ENCODE results near the gene SFT2D3. TPM values are rescaled to one million over a fixed set of nuclear protein-coding genes. Genes with fewer than 3 reads are reported as not detected.

The SFT2D3 gene, protein sequence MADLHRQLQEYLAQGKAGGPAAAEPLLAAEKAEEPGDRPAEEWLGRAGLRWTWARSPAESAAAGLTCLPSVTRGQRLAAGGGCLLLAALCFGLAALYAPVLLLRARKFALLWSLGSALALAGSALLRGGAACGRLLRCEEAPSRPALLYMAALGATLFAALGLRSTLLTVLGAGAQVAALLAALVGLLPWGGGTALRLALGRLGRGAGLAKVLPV
- total RNA-seq = 5.9 and 6.3 TPM in 2 replicates

- Mint-ChIP-seq H3K36me3 (ENCODE audit: low read depth) (peaks cover 31% of the 10 kb centered on the region), H3K9me3 (no peaks in the 10 kb centered on the region)
- intact Hi-C loops (cut with micrococcal nuclease) = loop anchor here (1.0 to 5.0 kb wide), 5 partner anchors 59 to 327 kb away; partner anchors contain the start of genes IWS1, POLR2D, SAP130 and WDR33
These were observed at the start of gene SFT2D3 for GRCh38 chr2:127701193-127701650. Gene SFT2D3 (plus strand): TSS chr2:127701497. CDS start chr2:127701529, 32 bp downstream.

DNA sequence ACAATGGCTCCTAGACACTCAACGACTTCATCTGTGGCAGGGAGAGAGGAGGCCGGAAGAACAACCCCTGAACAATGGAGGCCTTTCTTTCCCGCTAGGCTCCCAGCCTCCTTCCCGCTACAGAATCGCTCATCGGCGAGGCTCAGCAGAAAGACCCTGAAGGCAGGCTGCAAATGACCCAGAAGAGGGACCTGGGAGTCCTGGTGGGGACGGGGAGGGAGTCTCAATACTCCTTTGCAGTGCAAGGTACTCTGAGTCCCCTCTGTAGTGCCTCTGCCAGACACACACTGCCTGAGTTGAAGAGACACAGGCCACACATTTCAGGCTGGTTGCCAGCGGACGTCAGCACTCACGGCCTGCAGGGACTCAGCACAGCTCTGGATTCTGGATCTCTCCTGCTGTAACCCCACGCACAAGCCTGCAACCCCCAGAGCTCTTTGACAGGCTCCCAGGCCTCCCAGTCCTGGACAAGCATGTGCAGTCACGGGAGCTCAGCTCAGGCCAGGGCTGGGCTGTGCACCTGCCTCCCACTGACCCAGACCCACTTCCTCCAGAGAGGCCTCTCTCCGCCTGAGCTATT is 49.2 kb upstream of the SFT2D3 start:
- H3K27me3 Mint-ChIP-seq = no peaks in the 10 kb centered on the region
- H3K36me3 Mint-ChIP-seq (ENCODE audit: low read depth) = no peaks in the 10 kb centered on the region
- H3K4me3 Mint-ChIP-seq = no peak overlapping the region
- DNase-seq = no peak
- H3K4me1 Mint-ChIP-seq = peaks cover 7% of the 10 kb centered on the region
- no peak overlapping the region for H3K27ac Mint-ChIP-seq
- H3K9me3 Mint-ChIP-seq = no peaks in the 10 kb centered on the region
- intact Hi-C loops (cut with micrococcal nuclease) = no loop called here

More at GRCh38 chr2:127701193-127701650, at the start of gene SFT2D3:
- Mint-ChIP-seq H3K27ac (peak within 1 kb of the TSS; percentile 94), H3K4me1 (peaks cover 27% of the 10 kb centered on the region), H3K27me3 (no peaks in the 10 kb centered on the region), H3K4me3 (peak within 1 kb of the TSS; percentile 92)
- DNase-seq = peak; percentile 97

DNA sequence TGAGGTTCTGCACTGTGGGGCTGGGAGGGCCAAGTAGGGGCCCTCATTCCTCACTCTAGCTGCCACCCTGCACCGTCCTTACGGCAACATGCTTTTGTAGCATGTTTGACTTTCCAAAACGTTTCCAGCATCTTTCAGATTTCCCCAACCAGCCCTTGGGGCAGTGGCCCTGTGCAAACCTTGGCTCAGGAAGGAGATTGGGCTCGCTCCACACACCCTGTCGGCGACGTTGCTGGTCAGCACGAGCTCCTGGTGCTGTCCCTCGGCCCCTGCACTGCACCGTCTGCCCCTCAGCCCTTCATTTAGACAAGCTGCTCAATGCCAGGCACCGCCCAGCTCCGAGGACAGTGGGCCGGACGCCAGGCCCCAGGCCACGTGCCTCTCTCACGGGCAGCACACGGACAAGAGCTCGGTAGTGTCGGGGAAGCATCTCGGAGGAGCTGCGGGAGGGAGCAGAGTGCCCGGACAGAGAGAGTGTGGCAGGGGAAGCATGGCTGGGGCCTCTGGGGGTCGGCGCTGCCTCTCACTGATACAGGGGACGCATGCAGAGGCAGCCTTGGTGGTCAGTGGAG is 48.4 kb upstream of the SFT2D3 start:
- Mint-ChIP-seq H3K4me1 (peaks cover 7% of the 10 kb centered on the region), H3K27ac (no peak overlapping the region), H3K4me3 (no peak overlapping the region), H3K27me3 (no peaks in the 10 kb centered on the region), H3K9me3 (no peaks in the 10 kb centered on the region), H3K36me3 (ENCODE audit: low read depth) (no peaks in the 10 kb centered on the region)
- no peak for DNase-seq
- intact Hi-C loops (cut with micrococcal nuclease) = no loop called here

GRCh38 chr2:127653421-127654083 is 47.7 kb upstream of the SFT2D3 start:
- Mint-ChIP-seq H3K27ac (no peak overlapping the region), H3K27me3 (no peaks in the 10 kb centered on the region), H3K4me3 (no peak overlapping the region), H3K4me1 (peaks cover 5% of the 10 kb centered on the region), H3K9me3 (no peaks in the 10 kb centered on the region), H3K36me3 (ENCODE audit: low read depth) (no peaks in the 10 kb centered on the region)
- DNase-seq = no peak
- intact Hi-C loops (cut with micrococcal nuclease) = no loop called here

DNA sequence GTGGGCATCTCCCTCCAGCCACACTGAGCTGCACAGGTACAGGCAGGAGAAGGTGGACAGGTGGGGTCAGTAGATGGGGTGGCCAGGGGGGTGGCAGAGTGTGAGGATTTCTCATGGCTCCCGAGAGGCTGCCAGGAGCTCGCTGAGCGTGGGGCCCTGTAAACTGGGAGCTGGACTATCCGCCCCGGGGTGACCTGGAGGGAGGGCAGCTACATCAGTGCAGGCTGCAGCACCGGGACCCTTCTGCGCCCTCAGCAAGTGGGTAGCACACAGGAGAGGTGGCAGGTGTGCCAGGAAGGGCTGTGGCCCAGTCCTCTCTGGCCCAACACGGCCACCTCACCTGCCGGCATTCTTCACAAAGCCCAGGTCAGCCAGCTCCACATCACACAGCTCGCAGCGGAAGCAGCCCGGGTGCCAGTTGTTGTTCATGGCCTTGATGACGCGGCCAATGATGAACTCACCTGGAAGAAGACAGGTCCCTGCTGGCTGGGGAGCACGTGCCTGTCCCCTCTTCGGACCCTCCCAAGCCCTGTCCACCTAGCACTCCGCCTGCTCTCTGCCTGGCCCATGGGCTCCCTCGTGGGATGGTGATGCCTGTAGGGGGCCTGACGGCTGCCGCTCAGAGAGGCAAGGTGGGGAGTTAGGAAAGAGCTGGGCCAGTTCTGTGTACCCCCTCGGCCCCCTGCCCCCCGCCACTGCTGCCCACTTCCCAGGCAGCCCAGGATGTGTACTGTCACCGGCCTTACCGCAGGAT is 47.0 kb upstream of the SFT2D3 start:
- intact Hi-C loops (cut with micrococcal nuclease) = no loop called here
- Mint-ChIP-seq H3K27me3 (no peaks in the 10 kb centered on the region), H3K27ac (no peak overlapping the region)

DNA sequence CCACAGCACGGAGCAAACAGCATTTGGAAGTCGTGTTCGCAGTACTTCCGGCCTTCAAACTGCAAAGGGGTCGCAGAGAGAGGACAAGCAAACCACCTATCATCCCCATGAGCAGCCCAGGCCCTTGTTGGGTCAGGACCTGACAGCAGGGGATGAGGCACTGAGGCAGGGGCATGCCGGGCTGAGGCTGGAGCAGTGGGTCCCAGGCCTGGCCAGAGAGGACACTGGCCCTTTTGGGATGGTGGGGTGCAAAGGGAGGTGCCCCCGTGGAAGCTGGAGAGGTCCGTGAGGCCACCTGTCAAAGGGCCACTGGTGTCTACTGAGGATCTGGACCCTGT is 46.5 kb upstream of the SFT2D3 start:
- no peaks in the 10 kb centered on the region for H3K36me3 Mint-ChIP-seq (ENCODE audit: low read depth)
- intact Hi-C loops (cut with micrococcal nuclease) = no loop called here

More for the DNA sequence above, 47.0 kb upstream of the SFT2D3 start:
- no peak for DNase-seq
- H3K36me3 Mint-ChIP-seq (ENCODE audit: low read depth) = no peaks in the 10 kb centered on the region
- no peak overlapping the region for H3K4me3 Mint-ChIP-seq
- H3K9me3 Mint-ChIP-seq = no peaks in the 10 kb centered on the region
- peaks cover 3% of the 10 kb centered on the region for H3K4me1 Mint-ChIP-seq

DNA sequence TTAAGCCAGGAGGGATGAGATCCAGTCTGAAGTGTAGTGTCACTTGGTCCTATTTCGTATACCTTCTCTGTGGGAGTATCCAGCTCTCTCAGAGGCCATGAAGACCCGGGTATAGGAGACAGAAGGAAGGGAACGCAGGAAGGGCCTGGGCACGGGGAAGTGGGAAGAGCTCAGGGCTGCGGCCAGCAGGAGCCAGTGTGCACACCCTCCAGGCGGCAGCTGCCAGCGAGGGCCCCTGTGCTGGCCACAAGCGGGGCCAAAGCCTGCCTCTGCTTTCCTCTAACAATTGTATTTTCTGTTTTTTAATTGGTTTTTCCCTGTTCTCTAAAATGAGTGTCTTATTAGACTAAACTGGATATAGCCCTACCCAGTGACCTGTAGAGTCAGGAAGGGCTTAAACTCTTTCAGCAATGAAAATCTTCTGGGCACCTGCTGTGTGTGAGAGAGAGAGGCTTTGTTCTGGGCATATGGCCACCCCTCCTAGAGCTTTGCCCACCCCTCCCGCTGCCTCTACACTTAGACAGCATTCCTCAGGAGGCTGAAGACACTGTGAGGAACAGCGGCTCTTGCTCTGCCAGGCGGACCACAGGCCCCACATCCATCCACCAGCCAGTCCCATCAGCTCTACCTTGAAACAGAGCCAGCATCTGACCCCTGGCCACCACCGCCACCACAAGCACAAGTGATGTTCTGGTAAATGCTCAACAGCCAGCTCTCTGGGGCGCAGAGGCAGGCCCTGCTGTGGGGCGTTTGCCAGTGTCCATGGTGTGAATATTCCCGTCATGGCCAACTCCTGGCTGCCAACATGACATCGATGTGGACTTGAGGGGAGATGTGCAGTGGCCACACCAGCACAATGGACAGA is 45.9 kb upstream of the SFT2D3 start:
- no peak for DNase-seq
- intact Hi-C loops (cut with micrococcal nuclease) = no loop called here
- no peaks in the 10 kb centered on the region for H3K36me3 Mint-ChIP-seq (ENCODE audit: low read depth)
- H3K4me1 Mint-ChIP-seq = no peaks in the 10 kb centered on the region
- H3K9me3 Mint-ChIP-seq = no peaks in the 10 kb centered on the region
- no peak overlapping the region for H3K4me3 Mint-ChIP-seq
- no peak overlapping the region for H3K27ac Mint-ChIP-seq
- no peaks in the 10 kb centered on the region for H3K27me3 Mint-ChIP-seq

More for the DNA sequence above, 46.5 kb upstream of the SFT2D3 start:
- H3K4me3 Mint-ChIP-seq = no peak overlapping the region
- no peaks in the 10 kb centered on the region for H3K27me3 Mint-ChIP-seq
- no peaks in the 10 kb centered on the region for H3K9me3 Mint-ChIP-seq
- H3K27ac Mint-ChIP-seq = no peak overlapping the region
- no peak for DNase-seq
- H3K4me1 Mint-ChIP-seq = no peaks in the 10 kb centered on the region

DNA sequence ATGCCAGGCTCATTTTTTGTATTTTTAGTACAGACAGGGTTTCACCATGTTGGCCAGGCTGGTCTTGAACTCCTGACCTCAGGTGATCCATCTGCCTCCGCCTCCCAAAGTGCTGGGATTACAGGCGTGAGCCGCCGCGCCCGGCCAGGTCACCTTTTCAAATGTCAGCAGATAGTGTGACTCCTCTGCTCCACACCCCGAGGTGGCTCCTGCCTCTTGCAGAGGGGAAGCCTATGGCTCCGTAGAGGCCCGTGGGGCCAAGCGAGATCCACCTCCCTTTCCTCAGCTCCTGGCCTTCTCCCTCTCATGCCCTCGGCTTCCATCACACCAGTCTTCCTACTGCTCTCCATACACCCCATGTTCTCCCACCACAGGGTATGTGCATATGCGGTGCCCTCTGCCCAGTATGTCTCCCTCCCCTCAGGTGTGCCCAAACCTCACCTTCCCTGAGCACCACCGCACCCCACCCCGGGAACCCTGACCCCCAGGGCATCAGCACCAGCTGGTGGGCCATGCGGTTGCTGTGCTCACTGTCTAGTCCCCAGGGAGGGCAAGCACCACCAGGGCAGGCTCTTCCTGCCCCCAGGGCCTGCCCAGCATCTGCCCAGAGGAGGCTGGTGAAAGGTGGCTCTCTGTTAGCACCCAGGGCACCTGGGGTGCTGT is 44.6 kb upstream of the SFT2D3 start:
- Mint-ChIP-seq H3K9me3 (no peaks in the 10 kb centered on the region), H3K27me3 (peaks cover 1% of the 10 kb centered on the region), H3K4me1 (no peaks in the 10 kb centered on the region), H3K27ac (no peak overlapping the region), H3K4me3 (no peak overlapping the region), H3K36me3 (ENCODE audit: low read depth) (no peaks in the 10 kb centered on the region)
- intact Hi-C loops (cut with micrococcal nuclease) = no loop called here
- no peak for DNase-seq

GRCh38 chr2:127657232-127657595 is 44.1 kb upstream of the SFT2D3 start:
- no peak overlapping the region for H3K27ac Mint-ChIP-seq

GRCh38 chr2:127658146-127658545 is 43.2 kb upstream of the SFT2D3 start:
- DNase-seq = no peak
- Mint-ChIP-seq H3K4me3 (no peak overlapping the region), H3K27me3 (peaks cover 8% of the 10 kb centered on the region), H3K4me1 (no peaks in the 10 kb centered on the region), H3K9me3 (no peaks in the 10 kb centered on the region), H3K27ac (no peak overlapping the region), H3K36me3 (ENCODE audit: low read depth) (no peaks in the 10 kb centered on the region)
- intact Hi-C loops (cut with micrococcal nuclease) = no loop called here

More at GRCh38 chr2:127657232-127657595, 44.1 kb upstream of the SFT2D3 start:
- H3K36me3 Mint-ChIP-seq (ENCODE audit: low read depth) = no peaks in the 10 kb centered on the region
- no peak for DNase-seq
- no peaks in the 10 kb centered on the region for H3K4me1 Mint-ChIP-seq
- peaks cover 4% of the 10 kb centered on the region for H3K27me3 Mint-ChIP-seq
- no peak overlapping the region for H3K4me3 Mint-ChIP-seq
- no peaks in the 10 kb centered on the region for H3K9me3 Mint-ChIP-seq
- intact Hi-C loops (cut with micrococcal nuclease) = no loop called here

GRCh38 chr2:127658641-127659407 is 42.5 kb upstream of the SFT2D3 start:
- Mint-ChIP-seq H3K36me3 (ENCODE audit: low read depth) (no peaks in the 10 kb centered on the region), H3K27ac (no peak overlapping the region), H3K9me3 (no peaks in the 10 kb centered on the region), H3K27me3 (peaks cover 15% of the 10 kb centered on the region), H3K4me3 (no peak overlapping the region), H3K4me1 (no peaks in the 10 kb centered on the region)
- DNase-seq = no peak
- intact Hi-C loops (cut with micrococcal nuclease) = no loop called here

Data from activated CD4-positive, alpha-beta T cell treated with anti-CD3 and anti-CD28 coated beads, Interleukin-2, amount 10 ng/mL, durations not matched to agents 24 days and 14 days (primary cell).